ENCODE measurements around the gene CLEC1A. TPM values are rescaled to one million over a fixed set of nuclear protein-coding genes. Genes with fewer than 3 reads are reported as not detected.

Gene CLEC1A
- total and polyA plus RNA-seq, 2 of the 13 experiments (the other 11 are each of a cell fraction or from before 2014, with no cell fraction given) = not detected

DNA sequence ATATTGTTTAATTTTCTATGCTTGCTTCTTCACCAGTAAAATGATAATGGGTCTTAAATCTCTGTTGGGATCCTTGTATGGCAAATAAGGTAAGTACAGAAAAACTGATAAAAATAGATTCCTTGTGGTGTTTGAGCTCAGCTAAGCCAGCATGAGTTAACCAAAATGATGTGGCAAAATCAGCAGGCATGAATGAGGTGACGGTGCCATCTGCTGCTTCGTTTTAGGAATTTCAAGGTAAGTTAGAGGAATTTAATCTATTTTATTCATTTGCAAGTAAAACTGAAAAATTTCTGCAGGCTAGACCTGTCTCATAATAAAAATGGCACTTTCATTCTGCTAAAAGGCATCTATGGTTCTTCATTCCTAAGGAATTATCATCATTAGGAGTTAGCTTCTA is 41.2 kb upstream of the CLEC1A start:
- CTCF ChIA-PET (ENCODE audit: low intra/inter-chr PET ratio, low total read pairs) = interaction anchor here (1.2 to 1.7 kb wide), 5 partner anchors 106 to 392 kb away, joined by 3 to 8 read pairs (median 6); partner anchors contain the start of gene CLEC12B
- no peaks in the 10 kb centered on the region for H3K36me3 ChIP-seq (replicated peaks in 1 of 2; ENCODE audit: control insufficient read depth in 1 of 2, insufficient read depth in 2 of 2, low read length in 2 of 2)
- intact Hi-C loops (cut with micrococcal nuclease; ENCODE audit: unreplicated experiment) = loop anchor here (1.0 to 5.0 kb wide), 4 partner anchors 107 to 389 kb away; partner anchors contain the start of gene CLEC12B
- no peak overlapping the region for H3K9ac ChIP-seq (ENCODE audit: insufficient read depth, low read depth, low read length)
- no peaks in the 10 kb centered on the region for H4K20me1 ChIP-seq (ENCODE audit: insufficient read depth, low read length)
- no peak overlapping the region for H3K27ac ChIP-seq (ENCODE audit: extremely low read length, insufficient read depth, low read length)
- ATAC-seq = peak; percentile 29; the same call in 1 of the 3 replicates
- WGBS (ENCODE audit: low lambda C conversion rate) = 0% methylated on average over 2 of the region's 2 CpGs
- POLR2A ChIA-PET = no interaction called here
- H3K79me2 ChIP-seq (ENCODE audit: insufficient read depth, low read length) = no peaks in the 10 kb centered on the region
- BruUV-seq (replicated peaks) = no TSS peak
- no peak overlapping the region for H3K4me3 ChIP-seq (replicated peaks in 1 of 3; ENCODE audit: insufficient read depth in 1 of 3, low read depth in 2 of 3, low read length in 3 of 3)
- 0 out of 2 replicates have a peak, but pooled peaks cover 6% of the 10 kb centered on the region for H3K4me1 ChIP-seq (ENCODE audit: insufficient read depth, low read length)
- DNase-seq (ENCODE audit: low spot score) = peak; percentile 35
- no peak overlapping the region for H2AFZ ChIP-seq (ENCODE audit: low read length)
- FAIRE-seq = peak; percentile 68
- no peaks in the 10 kb centered on the region; a peak in 1 of 5 replicates for H3K27me3 ChIP-seq (ENCODE audit: control insufficient read depth in 1 of 2, insufficient read depth in 2 of 2, low read length in 2 of 2)
- in situ Hi-C loops (cut with HindIII; ENCODE audit: extremely low pct_ligation_motif_present, low pct_unique_long_range_greater_than_20kb) = no loop called here
- no peak overlapping the region for H3K4me2 ChIP-seq (ENCODE audit: low read depth, low read length)
- no peaks in the 10 kb centered on the region for H3K9me3 ChIP-seq (ENCODE audit: low read length)
- TF ChIP-seq MBNL3 (CRISPR knock-in tag; conservative IDR thresholded peaks at IDR 0.05) = no peak
- no peak for TF ChIP-seq RARG (CRISPR knock-in tag; IDR thresholded peaks at IDR 0.05; ENCODE audit: low read depth)
- no peak for TF ChIP-seq CBX5 (CRISPR knock-in tag; IDR thresholded peaks at IDR 0.05; ENCODE audit: borderline replicate concordance)
- no peak for TF ChIP-seq NFE2L2 (IDR thresholded peaks at IDR 0.05; ENCODE audit: low read length)
- TF ChIP-seq SRSF9 (IDR thresholded peaks at IDR 0.05; ENCODE audit: borderline replicate concordance, insufficient read depth, low read depth, low read length, poor library complexity, severe bottlenecking) = no peak
- peak; percentile 84 for TF ChIP-seq STAG1 (CRISPR knock-in tag; IDR thresholded peaks at IDR 0.05)
- TF ChIP-seq ZNF619 (CRISPR knock-in tag; IDR thresholded peaks at IDR 0.05) = no peak
- TF ChIP-seq, protein P1, sequence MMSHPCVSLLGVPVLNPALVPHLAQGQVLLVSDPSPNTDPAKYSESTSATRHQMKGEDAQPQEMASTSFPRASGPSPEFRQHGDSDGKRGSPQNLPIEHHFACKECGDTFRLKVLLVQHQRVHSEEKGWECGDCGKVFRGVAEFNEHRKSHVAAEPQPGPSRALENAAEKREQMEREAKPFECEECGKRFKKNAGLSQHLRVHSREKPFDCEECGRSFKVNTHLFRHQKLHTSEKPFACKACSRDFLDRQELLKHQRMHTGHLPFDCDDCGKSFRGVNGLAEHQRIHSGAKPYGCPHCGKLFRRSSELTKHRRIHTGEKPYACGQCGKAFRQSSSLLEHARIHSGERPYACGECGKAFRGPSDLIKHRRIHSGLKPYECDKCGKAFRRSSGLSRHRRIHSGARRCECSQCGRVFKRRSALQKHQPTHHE (CRISPR knock-in tag; IDR thresholded peaks at IDR 0.05; ENCODE audit: borderline replicate concordance) = no peak
- TF ChIP-seq TCF7 (IDR thresholded peaks at IDR 0.05; ENCODE audit: low read depth) = no peak
- TF ChIP-seq, protein P2, sequence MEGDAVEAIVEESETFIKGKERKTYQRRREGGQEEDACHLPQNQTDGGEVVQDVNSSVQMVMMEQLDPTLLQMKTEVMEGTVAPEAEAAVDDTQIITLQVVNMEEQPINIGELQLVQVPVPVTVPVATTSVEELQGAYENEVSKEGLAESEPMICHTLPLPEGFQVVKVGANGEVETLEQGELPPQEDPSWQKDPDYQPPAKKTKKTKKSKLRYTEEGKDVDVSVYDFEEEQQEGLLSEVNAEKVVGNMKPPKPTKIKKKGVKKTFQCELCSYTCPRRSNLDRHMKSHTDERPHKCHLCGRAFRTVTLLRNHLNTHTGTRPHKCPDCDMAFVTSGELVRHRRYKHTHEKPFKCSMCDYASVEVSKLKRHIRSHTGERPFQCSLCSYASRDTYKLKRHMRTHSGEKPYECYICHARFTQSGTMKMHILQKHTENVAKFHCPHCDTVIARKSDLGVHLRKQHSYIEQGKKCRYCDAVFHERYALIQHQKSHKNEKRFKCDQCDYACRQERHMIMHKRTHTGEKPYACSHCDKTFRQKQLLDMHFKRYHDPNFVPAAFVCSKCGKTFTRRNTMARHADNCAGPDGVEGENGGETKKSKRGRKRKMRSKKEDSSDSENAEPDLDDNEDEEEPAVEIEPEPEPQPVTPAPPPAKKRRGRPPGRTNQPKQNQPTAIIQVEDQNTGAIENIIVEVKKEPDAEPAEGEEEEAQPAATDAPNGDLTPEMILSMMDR (CRISPR knock-in tag; IDR thresholded peaks at IDR 0.05) = peak; percentile 69
- TF ChIP-seq CC2D1A (CRISPR knock-in tag; IDR thresholded peaks at IDR 0.05) = no peak
- no peak for TF ChIP-seq SYNCRIP (IDR thresholded peaks at IDR 0.05; ENCODE audit: insufficient read depth, low read depth, low read length)
- no peak for TF ChIP-seq ZNF790 (CRISPR knock-in tag; IDR thresholded peaks at IDR 0.05; ENCODE audit: borderline replicate concordance)
- no peak for TF ChIP-seq FOSL2 (CRISPR knock-in tag; IDR thresholded peaks at IDR 0.05)
- peak; percentile 70 for TF ChIP-seq SMC3 (IDR thresholded peaks at IDR 0.05; ENCODE audit: low read length)
